ENCODE measurements around the gene NDUFAB1.
A peak's percentile ranks its signal among the peaks of the same experiment; 100 is the strongest.

NDUFAB1 gene

GRCh38 chr16:23537390-23537789 is 58.7 kb downstream of the NDUFAB1 start:
- peak; percentile 32 for DNase-seq (ENCODE audit: low read depth)
- no peak overlapping the region for H3K4me3 ChIP-seq (ENCODE audit: low read length)

GRCh38 chr16:23535901-23536300 is 60.2 kb downstream of the NDUFAB1 start:
- H3K4me3 ChIP-seq (ENCODE audit: low read length) = no peak overlapping the region
- no peak for TF ChIP-seq CTCF (IDR thresholded peaks at IDR 0.05; ENCODE audit: insufficient read depth, low read depth, low read length, missing control alignments)
- peak; percentile 32 for DNase-seq (ENCODE audit: low read depth)

More at GRCh38 chr16:23537390-23537789, 58.7 kb downstream of the NDUFAB1 start:
- TF ChIP-seq CTCF (IDR thresholded peaks at IDR 0.05; ENCODE audit: insufficient read depth, low read depth, low read length, missing control alignments) = no peak

GRCh38 chr16:23534868-23535860 is 61.0 kb downstream of the NDUFAB1 start:
- no peak overlapping the region for H3K4me3 ChIP-seq (ENCODE audit: low read length)
- DNase-seq (ENCODE audit: low read depth) = peak; percentile 39
- TF ChIP-seq CTCF (IDR thresholded peaks at IDR 0.05; ENCODE audit: insufficient read depth, low read depth, low read length, missing control alignments) = no peak

GRCh38 chr16:23532448-23532847 is 63.7 kb downstream of the NDUFAB1 start:
- TF ChIP-seq CTCF (IDR thresholded peaks at IDR 0.05; ENCODE audit: insufficient read depth, low read depth, low read length, missing control alignments) = no peak
- no peak for DNase-seq (ENCODE audit: low read depth)
- no peak overlapping the region for H3K4me3 ChIP-seq (ENCODE audit: low read length)
